Calu3 (cell line): ENCODE results near the gene FA2H. TPM values are rescaled to one million over a fixed set of nuclear protein-coding genes. Genes with fewer than 3 reads are reported as not detected.

ENCODE experiments used
- BruUV-seq: library from RNA; stranded (reverse); fragments of 400-500 nt; replicated peaks from 2 replicates; lab custom pipeline; 2021; lab: Mats Ljungman, UMichigan
- CTCF ChIA-PET: fragments of 300-600 bp; sonication (Branson Sonifier 250); formaldehyde crosslinking; loops from one replicate; lab custom pipeline; 2022; ENCODE audit warnings: antibody characterized with exemption; lab: Charles Lee
- DNase-seq: peaks from one replicate; pipeline ENCODE4 v3.0.0; 2022
- H3K27ac Mint-ChIP-seq: one replicate; pipeline ENCODE4 v1.8.0; 2022; ENCODE audit warnings: mixed read lengths; ENCODE audit not compliant: unreplicated experiment
- H3K27me3 Mint-ChIP-seq: one replicate; pipeline ENCODE4 v1.8.0; 2022; ENCODE audit warnings: mixed read lengths; ENCODE audit not compliant: unreplicated experiment
- H3K36me3 Mint-ChIP-seq: one replicate; pipeline ENCODE4 v1.8.0; 2022; ENCODE audit warnings: mild to moderate bottlenecking, moderate library complexity, mixed read lengths; ENCODE audit not compliant: insufficient read depth, unreplicated experiment
- H3K4me1 Mint-ChIP-seq: one replicate; pipeline ENCODE4 v1.8.0; 2022; ENCODE audit warnings: mild to moderate bottlenecking, low read depth, mixed read lengths; ENCODE audit not compliant: unreplicated experiment
- H3K4me3 Mint-ChIP-seq: one replicate; pipeline ENCODE4 v1.8.0; 2022; ENCODE audit warnings: mild to moderate bottlenecking, low read depth, moderate library complexity, mixed read lengths; ENCODE audit not compliant: unreplicated experiment
- H3K9me3 Mint-ChIP-seq: one replicate; pipeline ENCODE4 v1.8.0; 2022; ENCODE audit warnings: low read depth, mixed read lengths; ENCODE audit not compliant: unreplicated experiment
- CTCF ChIP-seq: fragments of 200-600 bp; IDR thresholded peaks from one replicate; pipeline ENCODE4 v1.8.0; 2022; ENCODE audit warnings: antibody characterized with exemption; ENCODE audit not compliant: unreplicated experiment
- intact Hi-C: fragments of 100-400 bp; cut with micrococcal nuclease; formaldehyde crosslinking; loops from one replicate; pipeline ENCODE4 v1.10.0; 2022; ENCODE audit not compliant: unreplicated experiment
- total RNA-seq: library from RNA; stranded (reverse); gene quantifications from 2 replicates; pipeline ENCODE4 v1.2.3, GENCODE V29; 2022

Gene FA2H
- total RNA-seq, 1 experiment from 2014 or later = 74.2 TPM

GRCh38 chr16:74691093-74691855 lies 83.3 kb downstream of the FA2H start:
- Mint-ChIP-seq H3K4me3 (no peak overlapping the region), H3K4me1 (no peaks in the 10 kb centered on the region), H3K9me3 (no peaks in the 10 kb centered on the region), H3K36me3 (peaks cover 71% of the 10 kb centered on the region), H3K27me3 (no peaks in the 10 kb centered on the region), H3K27ac (no peak overlapping the region)
- CTCF ChIA-PET = interaction anchor here (0.6 kb wide), 1 partner anchor 38 kb away, joined by 4 read pairs; no protein-coding TSS in a partner anchor
- TF ChIP-seq CTCF = no peak
- no peak for DNase-seq
- no TSS peak for BruUV-seq
- intact Hi-C loops = no loop called here

- CTCF ChIA-PET = no interaction called here
- DNase-seq = no peak
- Mint-ChIP-seq H3K9me3 (no peaks in the 10 kb centered on the region), H3K36me3 (peaks cover 59% of the 10 kb centered on the region), H3K4me1 (no peaks in the 10 kb centered on the region), H3K27me3 (no peaks in the 10 kb centered on the region), H3K4me3 (no peak overlapping the region), H3K27ac (no peak overlapping the region)
- TF ChIP-seq CTCF = no peak
- BruUV-seq = no TSS peak
- intact Hi-C loops = no loop called here
Observed at GRCh38 chr16:74682556-74682955, 92.1 kb downstream of the FA2H start.

GRCh38 chr16:74680681-74681080 lies 93.9 kb downstream of the FA2H start:
- intact Hi-C loops = no loop called here
- H3K27ac Mint-ChIP-seq = no peak overlapping the region
- DNase-seq = no peak
- H3K4me1 Mint-ChIP-seq = no peaks in the 10 kb centered on the region
- H3K4me3 Mint-ChIP-seq = no peak overlapping the region
- peaks cover 52% of the 10 kb centered on the region for H3K36me3 Mint-ChIP-seq
- H3K9me3 Mint-ChIP-seq = no peaks in the 10 kb centered on the region
- H3K27me3 Mint-ChIP-seq = no peaks in the 10 kb centered on the region
- no TSS peak for BruUV-seq
- no peak for TF ChIP-seq CTCF
- CTCF ChIA-PET = no interaction called here

GRCh38 chr16:74679983-74680382 lies 94.6 kb downstream of the FA2H start:
- H3K4me1 Mint-ChIP-seq = no peaks in the 10 kb centered on the region
- H3K9me3 Mint-ChIP-seq = no peaks in the 10 kb centered on the region
- intact Hi-C loops = no loop called here
- H3K4me3 Mint-ChIP-seq = no peak overlapping the region
- no TSS peak for BruUV-seq
- no peak for TF ChIP-seq CTCF
- no peak for DNase-seq
- CTCF ChIA-PET = no interaction called here
- no peaks in the 10 kb centered on the region for H3K27me3 Mint-ChIP-seq
- H3K36me3 Mint-ChIP-seq = peaks cover 46% of the 10 kb centered on the region
- H3K27ac Mint-ChIP-seq = no peak overlapping the region
